NB4 (cell line): ENCODE results near the gene KRT75.

Experiments used
- DNase-seq: peaks from one replicate; pipeline ENCODE4 v3.0.0; 2010; ENCODE audit warnings: low read depth
- H3K4me3 ChIP-seq: one replicate; pipeline ENCODE4 v1.5.1; 2011; ENCODE audit warnings: mild to moderate bottlenecking, low read depth, low read length, moderate library complexity
- MYC ChIP-seq: IDR thresholded peaks from 2 replicates; pipeline ENCODE4 v1.6.1; 2011; ENCODE audit warnings: low read depth, low read length
- POLR2A ChIP-seq: IDR thresholded peaks from 2 replicates; pipeline ENCODE4 v1.6.1; 2011; ENCODE audit warnings: mild to moderate bottlenecking; ENCODE audit not compliant: insufficient read length; ENCODE audit errors: extremely low read depth
- TF ChIP-seq, protein P1 (sequence below): IDR thresholded peaks from one replicate; pipeline ENCODE4 v1.5.1; 2012; ENCODE audit warnings: low read depth, low read length
- TF ChIP-seq, protein P2 (sequence below): IDR thresholded peaks from 2 replicates; pipeline ENCODE4 v1.6.1; 2011; ENCODE audit warnings: low read depth, low read length

Gene KRT75

GRCh38 chr12:52438305-52439301 lies 4.4 kb upstream of the KRT75 start:
- no peak overlapping the region for H3K4me3 ChIP-seq
- no peak for TF ChIP-seq POLR2A
- TF ChIP-seq, protein P1, sequence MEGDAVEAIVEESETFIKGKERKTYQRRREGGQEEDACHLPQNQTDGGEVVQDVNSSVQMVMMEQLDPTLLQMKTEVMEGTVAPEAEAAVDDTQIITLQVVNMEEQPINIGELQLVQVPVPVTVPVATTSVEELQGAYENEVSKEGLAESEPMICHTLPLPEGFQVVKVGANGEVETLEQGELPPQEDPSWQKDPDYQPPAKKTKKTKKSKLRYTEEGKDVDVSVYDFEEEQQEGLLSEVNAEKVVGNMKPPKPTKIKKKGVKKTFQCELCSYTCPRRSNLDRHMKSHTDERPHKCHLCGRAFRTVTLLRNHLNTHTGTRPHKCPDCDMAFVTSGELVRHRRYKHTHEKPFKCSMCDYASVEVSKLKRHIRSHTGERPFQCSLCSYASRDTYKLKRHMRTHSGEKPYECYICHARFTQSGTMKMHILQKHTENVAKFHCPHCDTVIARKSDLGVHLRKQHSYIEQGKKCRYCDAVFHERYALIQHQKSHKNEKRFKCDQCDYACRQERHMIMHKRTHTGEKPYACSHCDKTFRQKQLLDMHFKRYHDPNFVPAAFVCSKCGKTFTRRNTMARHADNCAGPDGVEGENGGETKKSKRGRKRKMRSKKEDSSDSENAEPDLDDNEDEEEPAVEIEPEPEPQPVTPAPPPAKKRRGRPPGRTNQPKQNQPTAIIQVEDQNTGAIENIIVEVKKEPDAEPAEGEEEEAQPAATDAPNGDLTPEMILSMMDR, result no peak
- no peak for TF ChIP-seq MYC
- TF ChIP-seq, protein P2, sequence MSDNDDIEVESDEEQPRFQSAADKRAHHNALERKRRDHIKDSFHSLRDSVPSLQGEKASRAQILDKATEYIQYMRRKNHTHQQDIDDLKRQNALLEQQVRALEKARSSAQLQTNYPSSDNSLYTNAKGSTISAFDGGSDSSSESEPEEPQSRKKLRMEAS, result no peak
- no peak for DNase-seq

GRCh38 chr12:52437508-52437907 lies 3.3 kb upstream of the KRT75 start:
- no peak for DNase-seq
- H3K4me3 ChIP-seq, result no peak overlapping the region
- no peak for TF ChIP-seq POLR2A
- TF ChIP-seq MYC, result no peak
- TF ChIP-seq, protein P2, result no peak
- TF ChIP-seq, protein P1, result no peak

DNA sequence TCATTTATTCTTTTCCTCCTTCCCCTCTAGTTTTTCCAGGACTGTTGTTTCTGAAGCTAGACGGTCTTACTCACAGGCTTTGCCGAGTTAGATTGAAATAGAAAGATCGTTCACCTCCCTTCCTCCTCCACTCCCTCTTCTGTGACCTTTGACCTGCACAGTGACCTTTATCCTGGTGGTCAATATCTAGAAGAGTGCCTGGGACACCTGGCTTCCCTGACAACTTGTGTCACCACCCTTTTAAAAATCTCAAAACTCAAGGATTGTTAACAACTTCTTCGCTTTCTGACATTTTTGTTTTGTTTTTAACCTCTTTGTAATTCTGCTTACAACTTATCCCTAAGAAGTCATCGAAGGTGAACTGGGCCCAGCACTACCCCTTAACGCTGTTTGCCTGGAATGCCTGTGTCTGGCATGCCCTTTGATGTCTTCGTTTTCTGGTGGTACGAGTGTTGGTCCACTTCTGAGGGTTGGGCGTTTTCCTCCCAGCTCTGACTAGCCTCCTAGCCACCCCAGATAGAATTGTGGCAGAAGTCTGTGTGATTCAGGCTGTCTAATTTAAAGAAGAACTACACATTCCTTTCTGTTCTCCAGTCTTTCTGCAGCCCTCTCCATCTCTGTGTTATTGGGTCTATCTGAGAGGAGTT lies 2.8 kb upstream of the KRT75 start:
- H3K4me3 ChIP-seq, result no peak overlapping the region
- no peak for DNase-seq
- TF ChIP-seq, protein P1, result no peak
- TF ChIP-seq, protein P2, result no peak
- TF ChIP-seq MYC, result no peak

DNA sequence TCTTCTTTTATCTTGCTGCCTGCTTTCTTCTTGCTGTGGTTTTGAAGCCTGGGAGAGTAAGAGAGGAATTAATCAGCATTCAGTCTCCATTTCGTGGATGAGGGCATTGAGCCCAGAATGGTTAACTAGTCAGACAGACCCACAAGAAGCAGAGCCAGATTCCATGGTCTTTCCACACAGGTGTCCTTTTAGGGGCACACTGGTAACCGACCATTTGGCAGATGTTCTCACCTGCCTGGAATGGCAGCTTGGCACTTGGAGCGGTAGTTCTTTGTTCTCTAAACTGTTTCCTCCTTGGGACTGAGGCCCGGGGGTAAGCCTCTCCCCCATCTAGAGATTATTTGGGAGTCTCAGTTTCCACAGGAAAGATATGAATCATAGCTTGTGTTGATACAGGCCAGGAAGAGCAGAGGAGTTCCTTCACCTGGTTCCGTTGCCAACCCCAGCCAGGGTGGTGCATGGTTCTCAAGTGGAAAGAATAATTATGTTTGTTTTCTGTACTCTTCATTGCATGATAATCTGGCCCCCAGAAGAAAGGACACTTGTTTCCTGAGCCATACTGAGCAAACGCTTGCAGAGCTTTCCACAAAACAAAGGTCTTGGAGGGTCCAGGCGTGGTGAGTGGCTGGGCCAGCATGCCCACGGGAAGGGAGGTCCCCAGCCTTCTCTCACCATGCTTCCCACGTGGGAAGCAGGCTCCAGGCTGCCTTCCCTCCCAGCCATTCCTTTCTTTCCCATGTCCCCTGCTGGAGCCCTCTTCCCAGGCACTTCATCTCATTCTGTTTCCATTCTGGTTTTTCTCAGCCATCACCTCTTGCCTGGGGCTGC lies 2.0 kb upstream of the KRT75 start:
- TF ChIP-seq POLR2A, result no peak
- TF ChIP-seq, protein P1, result no peak
- TF ChIP-seq MYC, result no peak
- TF ChIP-seq, protein P2, result no peak
- no peak for DNase-seq

DNA sequence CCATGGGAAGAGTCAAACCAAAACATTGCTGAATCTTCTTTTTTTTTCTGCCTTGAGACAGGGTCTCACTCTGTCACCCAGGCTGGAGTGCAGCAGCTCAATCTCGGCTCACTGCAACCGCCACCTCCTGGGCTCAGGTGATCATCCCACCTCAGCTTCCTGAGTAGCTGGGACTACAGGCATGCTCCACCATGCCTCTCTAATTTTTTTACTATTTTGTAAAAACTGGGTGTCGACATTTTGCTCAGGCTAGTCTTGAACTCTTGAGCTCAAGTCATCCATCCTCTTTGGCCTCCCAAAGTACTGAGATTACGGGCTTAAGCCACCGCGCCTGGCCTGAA lies 1.5 kb upstream of the KRT75 start:
- TF ChIP-seq POLR2A (no peak), MYC (no peak)
- TF ChIP-seq, protein P2, result no peak
- TF ChIP-seq, protein P1, result no peak
- no peak for DNase-seq

More for the DNA sequence above, 2.0 kb upstream of the KRT75 start:
- no peak overlapping the region for H3K4me3 ChIP-seq

More for the DNA sequence above, 1.5 kb upstream of the KRT75 start:
- H3K4me3 ChIP-seq, result no peak overlapping the region
